ENCODE measurements around the gene UQCRH.
"Not testable (repeated sequence)": the region's sequence is repeated elsewhere in the genome, so short reads cannot be mapped to it uniquely, and the experiment has no call there.

Gene UQCRH

GRCh38 chr1:46302641-46303037 lies 859 bp upstream of the UQCRH start:
- H3K9me3 ChIP-seq (ENCODE audit: control insufficient read depth, low read length) = no peaks in the 10 kb centered on the region
- H3K9ac ChIP-seq (ENCODE audit: low read length) = peak overlapping the region; percentile 99
- peaks cover 15% of the 10 kb centered on the region for H3K4me1 ChIP-seq (ENCODE audit: control insufficient read depth, insufficient read depth, low read length)
- no peaks in the 10 kb centered on the region for H3K36me3 ChIP-seq (ENCODE audit: control insufficient read depth, insufficient read depth, low read length)
- no peaks in the 10 kb centered on the region for H3K27me3 ChIP-seq (ENCODE audit: control insufficient read depth, insufficient read depth, low read length)
- H3K4me3 ChIP-seq (ENCODE audit: low read length) = peak overlapping the region; percentile 44

GRCh38 chr1:46303872-46304326 lies 401 bp downstream of the UQCRH start:
- Histone ChIP-seq H3K9ac (ENCODE audit: low read length) (peak overlapping the region; percentile 99), H3K36me3 (ENCODE audit: control insufficient read depth, insufficient read depth, low read length) (no peaks in the 10 kb centered on the region), H3K27me3 (ENCODE audit: control insufficient read depth, insufficient read depth, low read length) (no peaks in the 10 kb centered on the region), H3K4me1 (ENCODE audit: control insufficient read depth, insufficient read depth, low read length) (peaks cover 16% of the 10 kb centered on the region), H3K4me3 (ENCODE audit: low read length) (peak overlapping the region; percentile 44), H3K9me3 (ENCODE audit: control insufficient read depth, low read length) (no peaks in the 10 kb centered on the region)

GRCh38 chr1:46306159-46306530 lies 2.6 kb downstream of the UQCRH start:
- H3K9me3 ChIP-seq (ENCODE audit: control insufficient read depth, low read length) = no peaks in the 10 kb centered on the region
- H3K36me3 ChIP-seq (ENCODE audit: control insufficient read depth, insufficient read depth, low read length) = peaks cover 6% of the 10 kb centered on the region
- no peak overlapping the region for H3K9ac ChIP-seq (ENCODE audit: low read length)
- H3K4me1 ChIP-seq (ENCODE audit: control insufficient read depth, insufficient read depth, low read length) = peaks cover 9% of the 10 kb centered on the region
- no peaks in the 10 kb centered on the region for H3K27me3 ChIP-seq (ENCODE audit: control insufficient read depth, insufficient read depth, low read length)
- no peak overlapping the region for H3K4me3 ChIP-seq (ENCODE audit: low read length)

- Histone ChIP-seq H3K36me3 (ENCODE audit: control insufficient read depth, insufficient read depth, low read length) (peaks cover 6% of the 10 kb centered on the region), H3K9ac (ENCODE audit: low read length) (no peak overlapping the region), H3K9me3 (ENCODE audit: control insufficient read depth, low read length) (no peaks in the 10 kb centered on the region), H3K4me1 (ENCODE audit: control insufficient read depth, insufficient read depth, low read length) (peaks cover 4% of the 10 kb centered on the region), H3K4me3 (ENCODE audit: low read length) (no peak overlapping the region), H3K27me3 (ENCODE audit: control insufficient read depth, insufficient read depth, low read length) (no peaks in the 10 kb centered on the region)
Observed at GRCh38 chr1:46309401-46310159, 6.1 kb downstream of the UQCRH start.

GRCh38 chr1:46310321-46310720 lies 6.8 kb downstream of the UQCRH start:
- Histone ChIP-seq H3K36me3 (ENCODE audit: control insufficient read depth, insufficient read depth, low read length) (peaks cover 6% of the 10 kb centered on the region), H3K9ac (ENCODE audit: low read length) (no peak overlapping the region), H3K4me1 (ENCODE audit: control insufficient read depth, insufficient read depth, low read length) (peaks cover 4% of the 10 kb centered on the region), H3K27me3 (ENCODE audit: control insufficient read depth, insufficient read depth, low read length) (no peaks in the 10 kb centered on the region), H3K4me3 (ENCODE audit: low read length) (no peak overlapping the region), H3K9me3 (ENCODE audit: control insufficient read depth, low read length) (no peaks in the 10 kb centered on the region)

- Histone ChIP-seq H3K27me3 (ENCODE audit: control insufficient read depth, insufficient read depth, low read length) (no peaks in the 10 kb centered on the region), H3K36me3 (ENCODE audit: control insufficient read depth, insufficient read depth, low read length) (no peaks in the 10 kb centered on the region), H3K4me3 (ENCODE audit: low read length) (no peak overlapping the region), H3K9ac (ENCODE audit: low read length) (no peak overlapping the region), H3K4me1 (ENCODE audit: control insufficient read depth, insufficient read depth, low read length) (no peaks in the 10 kb centered on the region), H3K9me3 (ENCODE audit: control insufficient read depth, low read length) (no peaks in the 10 kb centered on the region)
Observed at GRCh38 chr1:46315669-46316403, 12.3 kb downstream of the UQCRH start.

- Histone ChIP-seq H3K4me3 (ENCODE audit: low read length) (no peak overlapping the region), H3K9me3 (ENCODE audit: control insufficient read depth, low read length) (no peaks in the 10 kb centered on the region), H3K36me3 (ENCODE audit: control insufficient read depth, insufficient read depth, low read length) (no peaks in the 10 kb centered on the region), H3K9ac (ENCODE audit: low read length) (no peak overlapping the region), H3K4me1 (ENCODE audit: control insufficient read depth, insufficient read depth, low read length) (no peaks in the 10 kb centered on the region), H3K27me3 (ENCODE audit: control insufficient read depth, insufficient read depth, low read length) (no peaks in the 10 kb centered on the region)
Observed at GRCh38 chr1:46317323-46317722, 13.8 kb downstream of the UQCRH start.

GRCh38 chr1:46319301-46319700 lies 15.8 kb downstream of the UQCRH start:
- not testable (repeated sequence) for H3K9me3 ChIP-seq (ENCODE audit: control insufficient read depth, low read length); H3K4me3 ChIP-seq (ENCODE audit: low read length); H3K27me3 ChIP-seq (ENCODE audit: control insufficient read depth, insufficient read depth, low read length); H3K36me3 ChIP-seq (ENCODE audit: control insufficient read depth, insufficient read depth, low read length); H3K4me1 ChIP-seq (ENCODE audit: control insufficient read depth, insufficient read depth, low read length); H3K9ac ChIP-seq (ENCODE audit: low read length)

- H3K9me3 ChIP-seq (ENCODE audit: control insufficient read depth, low read length); H3K4me1 ChIP-seq (ENCODE audit: control insufficient read depth, insufficient read depth, low read length); H3K4me3 ChIP-seq (ENCODE audit: low read length); H3K36me3 ChIP-seq (ENCODE audit: control insufficient read depth, insufficient read depth, low read length); H3K9ac ChIP-seq (ENCODE audit: low read length); H3K27me3 ChIP-seq (ENCODE audit: control insufficient read depth, insufficient read depth, low read length): not testable (repeated sequence)
Observed at GRCh38 chr1:46319960-46320914, 16.7 kb downstream of the UQCRH start.

GRCh38 chr1:46322191-46322590 lies 18.7 kb downstream of the UQCRH start:
- not testable (repeated sequence) for H3K36me3 ChIP-seq (ENCODE audit: control insufficient read depth, insufficient read depth, low read length); H3K4me3 ChIP-seq (ENCODE audit: low read length); H3K9ac ChIP-seq (ENCODE audit: low read length); H3K9me3 ChIP-seq (ENCODE audit: control insufficient read depth, low read length); H3K27me3 ChIP-seq (ENCODE audit: control insufficient read depth, insufficient read depth, low read length); H3K4me1 ChIP-seq (ENCODE audit: control insufficient read depth, insufficient read depth, low read length)

- not testable (repeated sequence) for H3K9ac ChIP-seq (ENCODE audit: low read length); H3K36me3 ChIP-seq (ENCODE audit: control insufficient read depth, insufficient read depth, low read length); H3K27me3 ChIP-seq (ENCODE audit: control insufficient read depth, insufficient read depth, low read length); H3K4me3 ChIP-seq (ENCODE audit: low read length); H3K9me3 ChIP-seq (ENCODE audit: control insufficient read depth, low read length); H3K4me1 ChIP-seq (ENCODE audit: control insufficient read depth, insufficient read depth, low read length)
Observed at GRCh38 chr1:46325285-46326076, 22.0 kb downstream of the UQCRH start.

Measured in mucosa of stomach (tissue), 1 donor.